Stomach smooth muscle (tissue), 2 donors: ENCODE data around the gene SGCA.
A peak's percentile ranks its signal among the peaks of the same experiment; 100 is the strongest.

ENCODE experiments used
- H3K27ac ChIP-seq: one replicate; pipeline ENCODE4 v1.7.0; 2013; ENCODE audit warnings: mild to moderate bottlenecking, low read length, inconsistent platforms
- H3K27me3 ChIP-seq, 2 donors: one replicate each; pipeline ENCODE4 v1.7.0; 2013; ENCODE audit warnings: low read length in 2 of 2; ENCODE audit not compliant: insufficient read depth in 2 of 2, control insufficient read depth in 1 of 2
- H3K36me3 ChIP-seq, 2 donors: one replicate each; pipeline ENCODE4 v1.7.0; 2013; ENCODE audit warnings: low read length in 2 of 2; ENCODE audit not compliant: control insufficient read depth in 2 of 2, insufficient read depth in 2 of 2
- H3K4me1 ChIP-seq: one replicate; pipeline ENCODE4 v1.7.0; 2013; ENCODE audit warnings: low read length; ENCODE audit not compliant: control insufficient read depth, insufficient read depth
- H3K4me3 ChIP-seq, 2 donors: one replicate each; pipeline ENCODE4 v1.7.0; 2013; ENCODE audit warnings: low read length in 2 of 2
- H3K9ac ChIP-seq, 2 donors: one replicate each; pipeline ENCODE4 v1.7.0; 2013; ENCODE audit warnings: low read length in 2 of 2, mild to moderate bottlenecking in 1 of 2
- H3K9me3 ChIP-seq, 2 donors: one replicate each; pipeline ENCODE4 v1.7.0; 2013; ENCODE audit warnings: low read length in 2 of 2; ENCODE audit not compliant: control insufficient read depth in 2 of 2
- donor health status: healthy.
- donor health status: Pancreatic carcinoma.

Gene SGCA

DNA sequence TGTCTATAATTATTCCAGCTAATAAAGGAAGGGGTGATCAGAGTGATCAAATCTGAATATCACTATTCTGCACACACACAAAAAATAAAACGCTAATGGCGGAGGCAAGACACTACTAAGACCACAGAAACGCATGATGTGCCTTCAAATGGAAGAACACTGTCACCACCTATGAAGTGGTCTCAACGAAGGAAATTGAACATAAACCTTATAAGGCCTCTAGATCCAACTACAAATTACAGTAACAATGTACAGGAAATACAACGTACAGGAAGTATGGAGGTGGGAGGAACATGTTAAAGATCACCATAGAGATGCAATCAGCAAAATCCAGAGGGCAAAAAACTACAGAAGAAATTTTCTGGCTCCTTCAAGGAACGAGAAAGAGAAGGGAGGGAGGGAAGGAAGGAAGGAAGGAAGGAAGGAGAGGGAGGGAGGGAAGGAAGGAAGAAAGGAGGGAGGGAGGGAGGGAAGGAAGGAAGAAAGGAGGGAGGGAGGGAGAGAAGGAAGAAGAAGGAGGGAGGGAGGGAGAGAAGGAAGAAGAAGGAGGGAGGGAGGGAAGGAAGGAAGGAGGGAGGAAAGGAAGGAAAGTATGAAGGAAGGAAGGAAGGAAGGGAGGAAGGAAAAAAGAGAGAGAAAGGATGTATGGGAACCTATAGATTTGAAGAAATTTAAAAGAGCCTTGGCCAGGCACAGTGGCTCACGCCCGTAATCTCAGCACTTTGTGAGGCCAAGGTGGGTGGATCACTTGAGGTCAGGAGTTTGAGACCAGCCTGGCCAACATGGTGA is 3.1 kb upstream of the SGCA start:
- H3K27me3 ChIP-seq, result no peaks in the 10 kb centered on the region
- no peak overlapping the region for H3K9ac ChIP-seq
- H3K9me3 ChIP-seq, result no peaks in the 10 kb centered on the region
- no peak overlapping the region for H3K27ac ChIP-seq
- peaks cover 46% of the 10 kb centered on the region for H3K4me1 ChIP-seq
- H3K36me3 ChIP-seq, result no peaks in the 10 kb centered on the region
- no peak overlapping the region for H3K4me3 ChIP-seq

DNA sequence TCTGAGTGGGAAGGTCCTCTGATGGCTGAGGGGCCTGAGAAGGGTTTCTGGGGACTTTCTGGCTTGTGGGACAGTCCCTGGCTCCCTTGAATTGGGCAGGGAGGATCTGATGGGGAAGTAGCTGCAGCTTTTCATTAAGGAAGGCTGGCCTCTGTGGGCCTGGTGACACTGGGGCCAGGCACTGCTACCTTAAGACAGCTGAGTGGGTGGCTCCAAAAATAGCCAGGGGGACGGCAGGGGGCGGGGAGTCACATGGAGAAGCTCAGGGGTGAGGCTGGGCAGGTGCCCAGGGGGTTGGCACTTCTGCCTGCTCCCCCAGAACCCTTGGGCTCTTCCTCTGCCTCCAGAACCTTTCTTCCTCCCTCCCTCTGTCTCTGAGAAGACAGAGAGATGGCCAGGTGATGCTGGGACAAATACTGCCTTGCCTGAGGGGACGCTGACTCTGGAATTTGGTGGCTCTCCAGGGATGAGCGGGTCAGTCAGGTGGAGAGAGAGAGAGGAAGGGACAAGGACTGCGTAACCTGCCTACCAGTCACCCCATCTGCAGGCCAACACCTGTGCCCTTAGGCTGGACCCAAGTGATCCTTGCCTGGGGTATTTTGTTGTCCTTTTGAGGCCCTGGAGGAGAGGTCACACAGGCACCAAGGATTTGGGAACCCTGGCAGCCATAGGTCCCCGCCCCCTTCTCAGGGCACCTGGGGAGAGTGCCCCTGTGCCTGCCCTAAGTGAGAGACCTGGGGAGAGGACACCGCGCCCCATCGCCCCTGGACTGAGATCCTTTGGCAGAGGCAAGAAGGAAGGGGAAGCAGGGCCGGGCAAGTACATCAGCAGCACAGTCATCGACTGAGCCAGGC is 1.7 kb upstream of the SGCA start:
- no peaks in the 10 kb centered on the region for H3K27me3 ChIP-seq
- no peaks in the 10 kb centered on the region for H3K9me3 ChIP-seq
- H3K27ac ChIP-seq, result no peak overlapping the region
- no peak overlapping the region for H3K4me3 ChIP-seq
- peaks cover 60% of the 10 kb centered on the region for H3K4me1 ChIP-seq
- no peak overlapping the region for H3K9ac ChIP-seq
- H3K36me3 ChIP-seq, result no peaks in the 10 kb centered on the region

DNA sequence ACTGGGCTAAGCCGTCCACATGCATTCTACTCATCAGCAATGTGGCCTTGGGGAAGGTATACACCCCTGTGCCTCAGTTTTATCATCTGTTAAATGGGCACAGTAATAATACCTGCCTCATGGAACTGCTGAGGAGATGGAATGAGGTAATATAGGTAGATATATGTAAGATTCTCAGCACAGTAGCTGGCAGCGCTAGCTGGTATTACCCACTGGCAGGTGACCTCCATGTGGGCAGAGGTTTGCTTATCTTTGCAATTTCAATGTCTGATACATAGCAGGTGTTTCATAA is 1.2 kb upstream of the SGCA start:
- no peaks in the 10 kb centered on the region for H3K27me3 ChIP-seq
- no peak overlapping the region for H3K9ac ChIP-seq
- peaks cover 0 to under 1% of the 10 kb centered on the region in 2 donors for H3K36me3 ChIP-seq
- H3K27ac ChIP-seq, result no peak overlapping the region
- H3K4me1 ChIP-seq, result peaks cover 63% of the 10 kb centered on the region
- H3K4me3 ChIP-seq, result no peak overlapping the region
- H3K9me3 ChIP-seq, result no peaks in the 10 kb centered on the region

GRCh38 chr17:50165066-50165465 is 739 bp upstream of the SGCA start:
- H3K27ac ChIP-seq, result peak overlapping the region; percentile 90
- H3K4me3 ChIP-seq, result peak overlapping the region in 1 of 2 donors; percentile 76
- no peaks in the 10 kb centered on the region for H3K27me3 ChIP-seq
- no peaks in the 10 kb centered on the region for H3K9me3 ChIP-seq
- H3K36me3 ChIP-seq, result peaks cover 0 to 4% of the 10 kb centered on the region in 2 donors
- peaks cover 63% of the 10 kb centered on the region for H3K4me1 ChIP-seq
- peak overlapping the region in 1 of 2 donors; percentile 84 for H3K9ac ChIP-seq

GRCh38 chr17:50165466-50165865 is 339 bp upstream of the SGCA start:
- no peaks in the 10 kb centered on the region for H3K9me3 ChIP-seq
- H3K36me3 ChIP-seq, result peaks cover 0 to 4% of the 10 kb centered on the region in 2 donors
- H3K4me1 ChIP-seq, result peaks cover 63% of the 10 kb centered on the region
- H3K27me3 ChIP-seq, result no peaks in the 10 kb centered on the region
- peak overlapping the region in 1 of 2 donors; percentile 76 for H3K4me3 ChIP-seq
- H3K9ac ChIP-seq, result peak overlapping the region; percentile 53 to 84
- H3K27ac ChIP-seq, result peak overlapping the region; percentile 90

- peak overlapping the region; percentile 90 for H3K27ac ChIP-seq
- peaks cover 53% of the 10 kb centered on the region for H3K4me1 ChIP-seq
- H3K27me3 ChIP-seq, result no peaks in the 10 kb centered on the region
- no peaks in the 10 kb centered on the region for H3K9me3 ChIP-seq
- peak overlapping the region; percentile 53 to 84 for H3K9ac ChIP-seq
- H3K36me3 ChIP-seq, result peaks cover 0 to 5% of the 10 kb centered on the region in 2 donors
- H3K4me3 ChIP-seq, result peak overlapping the region in 1 of 2 donors; percentile 76
Observed at GRCh38 chr17:50166518-50167181, 845 bp downstream of the SGCA start.

DNA sequence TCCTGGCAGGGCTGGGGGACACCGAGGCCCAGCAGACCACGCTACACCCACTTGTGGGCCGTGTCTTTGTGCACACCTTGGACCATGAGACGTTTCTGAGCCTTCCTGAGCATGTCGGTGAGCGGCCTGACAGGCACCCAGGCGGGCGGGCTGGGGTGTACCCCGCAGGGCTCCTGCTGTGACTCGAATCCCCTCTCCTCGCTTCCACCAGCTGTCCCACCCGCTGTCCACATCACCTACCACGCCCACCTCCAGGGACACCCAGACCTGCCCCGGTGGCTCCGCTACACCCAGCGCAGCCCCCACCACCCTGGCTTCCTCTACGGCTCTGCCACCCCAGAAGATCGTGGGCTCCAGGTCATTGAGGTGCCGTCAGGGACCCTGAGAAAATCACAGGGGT is 1.6 kb downstream of the SGCA start:
- Histone ChIP-seq H3K4me3 (peak overlapping the region in 1 of 2 donors; percentile 62), H3K27ac (no peak overlapping the region), H3K27me3 (no peaks in the 10 kb centered on the region), H3K9me3 (no peaks in the 10 kb centered on the region), H3K4me1 (peaks cover 48% of the 10 kb centered on the region), H3K36me3 (peaks cover 0 to 6% of the 10 kb centered on the region in 2 donors), H3K9ac (peak overlapping the region in 1 of 2 donors; percentile 36)

DNA sequence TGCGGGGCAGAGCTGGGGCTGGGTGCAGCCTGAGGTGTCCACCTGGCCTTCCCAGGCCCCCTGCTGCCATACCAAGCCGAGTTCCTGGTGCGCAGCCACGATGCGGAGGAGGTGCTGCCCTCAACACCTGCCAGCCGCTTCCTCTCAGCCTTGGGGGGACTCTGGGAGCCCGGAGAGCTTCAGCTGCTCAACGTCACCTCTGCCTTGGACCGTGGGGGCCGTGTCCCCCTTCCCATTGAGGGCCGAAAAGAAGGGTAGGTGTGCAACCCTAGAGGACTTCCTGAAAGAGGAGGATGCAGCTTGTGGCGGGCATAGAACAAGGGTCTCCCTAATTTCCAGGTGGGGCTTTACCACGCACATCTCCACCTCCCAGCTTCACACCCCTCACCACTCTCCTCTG is 2.5 kb downstream of the SGCA start:
- no peak overlapping the region for H3K9ac ChIP-seq
- H3K27me3 ChIP-seq, result no peaks in the 10 kb centered on the region
- H3K4me1 ChIP-seq, result peaks cover 53% of the 10 kb centered on the region
- H3K36me3 ChIP-seq, result peaks cover 0 to 6% of the 10 kb centered on the region in 2 donors
- no peak overlapping the region for H3K27ac ChIP-seq
- H3K4me3 ChIP-seq, result no peak overlapping the region
- no peaks in the 10 kb centered on the region for H3K9me3 ChIP-seq

- no peaks in the 10 kb centered on the region for H3K9me3 ChIP-seq
- no peak overlapping the region for H3K27ac ChIP-seq
- H3K36me3 ChIP-seq, result peaks cover 0 to 6% of the 10 kb centered on the region in 2 donors
- no peak overlapping the region for H3K4me3 ChIP-seq
- no peak overlapping the region for H3K9ac ChIP-seq
- peaks cover 53% of the 10 kb centered on the region for H3K4me1 ChIP-seq
- no peaks in the 10 kb centered on the region for H3K27me3 ChIP-seq
Observed at GRCh38 chr17:50169121-50169764, 3.4 kb downstream of the SGCA start.

DNA sequence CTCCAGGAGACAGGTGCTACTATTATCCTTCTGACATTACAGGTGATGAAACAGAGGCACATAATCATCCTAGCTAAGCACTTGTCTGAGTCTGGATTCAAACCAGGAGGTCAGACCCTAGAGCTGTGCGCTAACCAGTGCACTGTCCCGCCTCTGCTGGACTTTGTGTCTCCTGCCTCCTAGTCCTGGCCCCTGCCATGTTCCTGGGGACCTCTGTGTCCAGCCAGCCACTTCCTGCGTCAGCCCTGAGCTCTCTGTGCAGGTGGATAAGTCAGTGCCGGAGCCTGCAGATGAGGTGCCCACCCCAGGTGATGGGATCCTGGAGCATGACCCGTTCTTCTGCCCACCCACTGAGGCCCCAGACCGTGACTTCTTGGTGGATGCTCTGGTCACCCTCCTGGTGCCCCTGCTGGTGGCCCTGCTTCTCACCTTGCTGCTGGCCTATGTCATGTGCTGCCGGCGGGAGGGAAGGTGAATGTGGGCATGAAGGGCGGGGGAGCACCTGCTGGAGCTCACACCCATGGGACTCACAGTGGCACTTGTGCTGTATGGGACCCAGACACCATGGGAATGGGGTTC is 4.2 kb downstream of the SGCA start:
- Histone ChIP-seq H3K27ac (no peak overlapping the region), H3K9ac (no peak overlapping the region)

More for the DNA sequence above, 4.2 kb downstream of the SGCA start:
- no peak overlapping the region for H3K4me3 ChIP-seq
- no peaks in the 10 kb centered on the region for H3K9me3 ChIP-seq
- H3K4me1 ChIP-seq, result peaks cover 48% of the 10 kb centered on the region
- H3K27me3 ChIP-seq, result no peaks in the 10 kb centered on the region
- H3K36me3 ChIP-seq, result peaks cover 0 to 6% of the 10 kb centered on the region in 2 donors
